ENCODE measurements around the gene SRC. TPM values are rescaled to one million over a fixed set of nuclear protein-coding genes. Genes with fewer than 3 reads are reported as not detected.

Gene SRC
- total RNA-seq, 4 donors from 2014 or later = 17.1 to 23.7 (median 17.8) TPM

GRCh38 chr20:37359836-37360235 is 13.9 kb downstream of the SRC start:
- Histone ChIP-seq H3K27me3 (no peaks in the 10 kb centered on the region), H3K4me3 (replicated peaks in 1 of 3) (no peak overlapping the region), H3K4me1 (peaks cover 0 to 9% of the 10 kb centered on the region in 2 donors), H3K36me3 (no peaks in the 10 kb centered on the region), H3K27ac (no peak overlapping the region), H3K9me3 (no peaks in the 10 kb centered on the region)
- intact Hi-C loops (cut with DNase I) = no loop called here
- 89 to 91% methylated on average over 5 of the region's 5 CpGs for WGBS, 2 donors
- TF ChIP-seq CTCF (IDR thresholded peaks at IDR 0.05) (no peak), POLR2A (IDR thresholded peaks at IDR 0.05) (no peak)
- DNase-seq = no peak

- no peak overlapping the region for H3K4me3 ChIP-seq (replicated peaks in 1 of 3)
- peaks cover 2% of the 10 kb centered on the region in 2 donors for H3K36me3 ChIP-seq
- 93 to 97% methylated on average over 6 of the region's 6 CpGs for WGBS, 2 donors
- no peaks in the 10 kb centered on the region for H3K9me3 ChIP-seq
- peaks cover 0 to 9% of the 10 kb centered on the region in 2 donors for H3K4me1 ChIP-seq
- intact Hi-C loops (cut with DNase I) = no loop called here
- TF ChIP-seq POLR2A (IDR thresholded peaks at IDR 0.05) = no peak
- no peaks in the 10 kb centered on the region for H3K27me3 ChIP-seq
- H3K27ac ChIP-seq = no peak overlapping the region
- DNase-seq = no peak
These were observed 14.6 kb downstream of the SRC start for GRCh38 chr20:37360391-37361115.

- intact Hi-C loops (cut with DNase I) = no loop called here
- DNase-seq = no peak
- TF ChIP-seq CTCF (IDR thresholded peaks at IDR 0.05) = no peak
- TF ChIP-seq POLR2A (IDR thresholded peaks at IDR 0.05) = no peak
- Histone ChIP-seq H3K27ac (no peak overlapping the region), H3K27me3 (no peaks in the 10 kb centered on the region), H3K4me3 (replicated peaks in 1 of 3) (no peak overlapping the region), H3K36me3 (peaks cover 5 to 10% of the 10 kb centered on the region in 2 donors), H3K9me3 (no peaks in the 10 kb centered on the region), H3K4me1 (peaks cover 0 to 4% of the 10 kb centered on the region in 2 donors)
- 78 to 87% methylated on average over 6 to 8 of the region's 8 CpGs for WGBS, 2 donors
These were observed 15.4 kb downstream of the SRC start for GRCh38 chr20:37361336-37361735.

- H3K9me3 ChIP-seq = no peaks in the 10 kb centered on the region
- peaks cover 0 to 3% of the 10 kb centered on the region in 2 donors for H3K4me1 ChIP-seq
- no peak for DNase-seq
These were observed 16.4 kb downstream of the SRC start for GRCh38 chr20:37362231-37362792.

GRCh38 chr20:37362821-37363220 is 16.9 kb downstream of the SRC start:
- no peak for DNase-seq
- peaks cover 0 to 3% of the 10 kb centered on the region in 2 donors for H3K4me1 ChIP-seq
- TF ChIP-seq CTCF (IDR thresholded peaks at IDR 0.05) (no peak), POLR2A (IDR thresholded peaks at IDR 0.05) (no peak)
- H3K4me3 ChIP-seq (replicated peaks in 1 of 3) = no peak overlapping the region
- no peaks in the 10 kb centered on the region for H3K27me3 ChIP-seq
- WGBS, 2 donors = 94 to 96% methylated on average over 6 of the region's 9 CpGs
- no peaks in the 10 kb centered on the region for H3K9me3 ChIP-seq
- no peak overlapping the region for H3K27ac ChIP-seq
- intact Hi-C loops (cut with DNase I) = no loop called here
- peaks cover 5 to 13% of the 10 kb centered on the region in 2 donors for H3K36me3 ChIP-seq

More at GRCh38 chr20:37362231-37362792, 16.4 kb downstream of the SRC start:
- Histone ChIP-seq H3K36me3 (peaks cover 5 to 13% of the 10 kb centered on the region in 2 donors), H3K4me3 (replicated peaks in 1 of 3) (no peak overlapping the region), H3K27me3 (no peaks in the 10 kb centered on the region), H3K27ac (no peak overlapping the region)
- intact Hi-C loops (cut with DNase I) = no loop called here
- 94 to 96% methylated on average over 10 of the region's 10 CpGs for WGBS, 2 donors
- TF ChIP-seq CTCF (IDR thresholded peaks at IDR 0.05) = no peak
- no peak for TF ChIP-seq POLR2A (IDR thresholded peaks at IDR 0.05)

Measured in thyroid gland (tissue), 4 donors.